Measurements from ENCODE around the gene ARHGEF33. TPM values are rescaled to one million over a fixed set of nuclear protein-coding genes. Genes with fewer than 3 reads are reported as not detected.

Gene ARHGEF33
- polyA plus RNA-seq, 2 of the 4 experiments (the other 2 are of a cell fraction) = 0.08 to 0.23 TPM

DNA sequence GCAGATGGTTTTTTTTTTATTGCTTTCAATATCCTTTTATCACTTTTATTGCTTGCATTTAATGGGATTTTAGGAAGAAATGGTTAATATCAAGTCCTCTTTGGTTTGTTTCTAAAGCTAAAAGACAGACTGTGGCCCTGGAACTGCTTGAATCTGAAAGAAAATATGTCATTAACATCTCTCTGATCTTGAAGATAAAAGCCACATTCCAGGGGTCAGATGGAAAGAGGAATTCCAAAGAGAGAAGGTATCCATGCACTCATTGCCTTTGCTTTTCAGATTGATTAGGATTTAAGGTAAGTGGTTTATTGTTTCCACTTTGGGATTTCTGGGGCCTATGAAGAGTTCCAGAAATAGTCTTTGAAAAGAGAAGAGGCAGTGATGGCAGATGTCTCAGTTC is 54.1 kb downstream of the ARHGEF33 start:
- no peak overlapping the region for H3K27ac ChIP-seq
- peaks cover 15% of the 10 kb centered on the region for H3K4me1 ChIP-seq
- FAIRE-seq (no peak), DNase-seq (ENCODE audit: low read depth in 1 of 2, low spot score in 1 of 2) (no peak), ATAC-seq (no peak)
- POLR2A ChIA-PET = no interaction called here
- TF ChIP-seq MYC (IDR thresholded peaks at IDR 0.05; ENCODE audit: borderline replicate concordance, low read length) (no peak), ELK1 (IDR thresholded peaks at IDR 0.05; ENCODE audit: low read depth, low read length) (no peak), ZFP36 (IDR thresholded peaks at IDR 0.05; ENCODE audit: borderline replicate concordance, partially characterized antibody) (no peak), CEBPB (IDR thresholded peaks at IDR 0.05) (no peak), E2F6 (IDR thresholded peaks at IDR 0.05; ENCODE audit: borderline replicate concordance, low read depth) (no peak), RARB (CRISPR knock-in tag; IDR thresholded peaks at IDR 0.05) (no peak), EP300 (IDR thresholded peaks at IDR 0.05) (no peak), RAD21 (conservative IDR thresholded peaks at IDR 0.05 in 1 of 2, IDR thresholded peaks at IDR 0.05 in 1 of 2) (no peak), BHLHE40 (IDR thresholded peaks at IDR 0.05; ENCODE audit: low read depth, low read length) (no peak), HOXB13 (CRISPR knock-in tag; IDR thresholded peaks at IDR 0.05; ENCODE audit: low read depth) (no peak), RFX5 (IDR thresholded peaks at IDR 0.05) (no peak), ESRRA (IDR thresholded peaks at IDR 0.05; ENCODE audit: borderline replicate concordance, low read length) (no peak), RCOR1 (IDR thresholded peaks at IDR 0.05; ENCODE audit: low read depth, low read length) (no peak), HEYL (CRISPR knock-in tag; IDR thresholded peaks at IDR 0.05) (no peak), MAFK (IDR thresholded peaks at IDR 0.05; ENCODE audit: partially characterized antibody) (no peak), ZNF302 (CRISPR knock-in tag; IDR thresholded peaks at IDR 0.05) (no peak)
- CTCF ChIA-PET = interaction anchor here (1.0 to 2.2 kb wide), 3 partner anchors 18 to 286 kb away, joined by 3 to 9 read pairs (median 6); no protein-coding TSS in a partner anchor
- H3K4me2 ChIP-seq = no peak overlapping the region
- H3K9me3 ChIP-seq = no peaks in the 10 kb centered on the region
- H3K4me3 ChIP-seq = no peak overlapping the region

DNA sequence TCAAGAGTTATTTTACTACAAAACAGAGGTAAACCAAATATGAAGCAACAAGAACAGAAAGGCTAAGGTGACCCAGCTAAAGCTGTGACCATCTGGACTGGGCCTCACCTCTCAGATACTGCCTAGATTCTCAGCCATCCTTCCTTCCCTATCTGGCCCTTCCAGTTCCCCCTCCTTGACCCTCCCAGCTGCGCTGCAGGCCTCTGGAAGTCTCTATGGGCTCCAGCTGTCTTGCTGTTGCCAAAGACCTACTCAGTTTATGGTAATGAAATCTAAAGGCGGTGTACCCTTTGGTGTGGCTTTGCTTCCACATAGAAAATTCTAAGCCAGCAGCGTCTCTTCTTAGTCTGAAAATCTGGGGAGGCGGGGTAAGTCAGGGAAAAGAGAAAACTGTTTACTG is 55.7 kb downstream of the ARHGEF33 start:
- ATAC-seq (no peak), DNase-seq (ENCODE audit: low read depth in 1 of 2, low spot score in 1 of 2) (no peak), FAIRE-seq (no peak)
- Histone ChIP-seq H3K4me3 (no peak overlapping the region), H3K4me1 (peaks cover 15% of the 10 kb centered on the region), H3K9me3 (no peaks in the 10 kb centered on the region), H3K4me2 (no peak overlapping the region), H3K27ac (no peak overlapping the region)
- POLR2A ChIA-PET = no interaction called here
- CTCF ChIA-PET = interaction anchor here (1.2 to 6.0 kb wide), 5 partner anchors 8 to 55 kb away, joined by 3 to 50 read pairs (median 3); no protein-coding TSS in a partner anchor
- 93% methylated on average over 4 of the region's 4 CpGs for whole genome bisulfite sequencing (ENCODE audit: missing lambda C conversion rate)
- TF ChIP-seq BHLHE40 (IDR thresholded peaks at IDR 0.05; ENCODE audit: low read depth, low read length) = no peak
- no peak for TF ChIP-seq CBX2 (IDR thresholded peaks at IDR 0.05; ENCODE audit: borderline replicate concordance, low read depth)

- H3K4me3 ChIP-seq = no peak overlapping the region
- no peak overlapping the region for H3K27ac ChIP-seq
- 91% methylated on average over 5 of the region's 5 CpGs for WGBS (ENCODE audit: missing lambda C conversion rate)
- H3K4me1 ChIP-seq = peaks cover 15% of the 10 kb centered on the region
- no peak for TF ChIP-seq EP300 (IDR thresholded peaks at IDR 0.05)
- no peak for TF ChIP-seq NFE2L2 (conservative IDR thresholded peaks at IDR 0.05; ENCODE audit: low read length)
- TF ChIP-seq HOXB5 (CRISPR knock-in tag; IDR thresholded peaks at IDR 0.05) = no peak
- TF ChIP-seq FOSB (CRISPR knock-in tag; IDR thresholded peaks at IDR 0.05) = no peak
- no peak for TF ChIP-seq RARB (CRISPR knock-in tag; IDR thresholded peaks at IDR 0.05)
- no peak for TF ChIP-seq ZFP36 (IDR thresholded peaks at IDR 0.05; ENCODE audit: borderline replicate concordance, partially characterized antibody)
- TF ChIP-seq POLR2A (IDR thresholded peaks at IDR 0.05; ENCODE audit: low read length) = no peak
- no peak for TF ChIP-seq RFX5 (IDR thresholded peaks at IDR 0.05)
- no peak for TF ChIP-seq ESRRA (IDR thresholded peaks at IDR 0.05; ENCODE audit: borderline replicate concordance, low read length)
- TF ChIP-seq HMGXB4 (CRISPR knock-in tag; IDR thresholded peaks at IDR 0.05; ENCODE audit: borderline replicate concordance) = no peak
- no peak for TF ChIP-seq CBX8 (IDR thresholded peaks at IDR 0.05)
- TF ChIP-seq, protein P1, sequence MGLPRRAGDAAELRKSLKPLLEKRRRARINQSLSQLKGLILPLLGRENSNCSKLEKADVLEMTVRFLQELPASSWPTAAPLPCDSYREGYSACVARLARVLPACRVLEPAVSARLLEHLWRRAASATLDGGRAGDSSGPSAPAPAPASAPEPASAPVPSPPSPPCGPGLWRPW (IDR thresholded peaks at IDR 0.05) = no peak
- TF ChIP-seq HDAC2 (IDR thresholded peaks at IDR 0.05) = no peak
- TF ChIP-seq, protein P2, sequence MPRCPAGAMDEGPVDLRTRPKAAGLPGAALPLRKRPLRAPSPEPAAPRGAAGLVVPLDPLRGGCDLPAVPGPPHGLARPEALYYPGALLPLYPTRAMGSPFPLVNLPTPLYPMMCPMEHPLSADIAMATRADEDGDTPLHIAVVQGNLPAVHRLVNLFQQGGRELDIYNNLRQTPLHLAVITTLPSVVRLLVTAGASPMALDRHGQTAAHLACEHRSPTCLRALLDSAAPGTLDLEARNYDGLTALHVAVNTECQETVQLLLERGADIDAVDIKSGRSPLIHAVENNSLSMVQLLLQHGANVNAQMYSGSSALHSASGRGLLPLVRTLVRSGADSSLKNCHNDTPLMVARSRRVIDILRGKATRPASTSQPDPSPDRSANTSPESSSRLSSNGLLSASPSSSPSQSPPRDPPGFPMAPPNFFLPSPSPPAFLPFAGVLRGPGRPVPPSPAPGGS (IDR thresholded peaks at IDR 0.05) = no peak
- no peak for TF ChIP-seq HEYL (CRISPR knock-in tag; IDR thresholded peaks at IDR 0.05)
- TF ChIP-seq FOXS1 (CRISPR knock-in tag; IDR thresholded peaks at IDR 0.05) = no peak
- no peak for TF ChIP-seq MYC (IDR thresholded peaks at IDR 0.05; ENCODE audit: borderline replicate concordance, low read length)
- no peak for TF ChIP-seq ZC3H11A (IDR thresholded peaks at IDR 0.05)
- TF ChIP-seq EHMT2 (IDR thresholded peaks at IDR 0.05; ENCODE audit: low read depth) = no peak
- TF ChIP-seq RNF2 (IDR thresholded peaks at IDR 0.05; ENCODE audit: borderline replicate concordance, low read depth) = no peak
- ATAC-seq = no peak
- CTCF ChIA-PET = interaction anchor here (0.8 to 7.2 kb wide), 12 partner anchors 9 to 308 kb away, joined by 3 to 97 read pairs (median 4); no protein-coding TSS in a partner anchor
- no peak overlapping the region for H3K4me2 ChIP-seq
- no peak for DNase-seq (ENCODE audit: low read depth in 1 of 2, low spot score in 1 of 2)
- POLR2A ChIA-PET = no interaction called here
- no peak for FAIRE-seq
- H3K9me3 ChIP-seq = no peaks in the 10 kb centered on the region
Measured at GRCh38 chr2:38945911-38946310, 56.2 kb downstream of the ARHGEF33 start.

All from A549 (cell line).